A673 (cell line): ENCODE results near the gene TEX14. TPM values are rescaled to one million over a fixed set of nuclear protein-coding genes. Genes with fewer than 3 reads are reported as not detected.

Source experiments
- BruUV-seq: library from RNA; stranded (reverse); fragments of 400-500 nt; replicated peaks from 2 replicates; lab custom pipeline; 2021; lab: Mats Ljungman, UMichigan
- CTCF ChIA-PET: fragments of 300-600 bp; sonication (Branson Sonifier 250); formaldehyde crosslinking; loops from one replicate; lab custom pipeline; 2022; ENCODE audit warnings: antibody characterized with exemption; lab: Charles Lee
- POLR2A ChIA-PET: fragments of 300-600 bp; sonication (Branson Sonifier 250); formaldehyde crosslinking; loops from one replicate; lab custom pipeline; 2022; ENCODE audit warnings: antibody characterized with exemption; ENCODE audit not compliant: low non-redundant PET; lab: Charles Lee
- DNase-seq: peaks from one replicate; pipeline ENCODE4 v3.0.0-alpha.2; 2015; ENCODE audit warnings: low spot score
- H3K27ac ChIP-seq: fragments of 200-600 bp; sonication (generic); 2 replicates; pipeline ENCODE4 v1.5.1; 2016; ENCODE audit warnings: mixed run types, low read depth, mild to moderate bottlenecking, mixed read lengths, antibody characterized with exemption, low read length; ENCODE audit not compliant: poor library complexity, severe bottlenecking
- H3K27me3 ChIP-seq: fragments of 200-600 bp; sonication (generic); replicated peaks from 2 replicates; pipeline ENCODE4 v1.6.1; 2017; ENCODE audit warnings: mixed run types, low read depth, mild to moderate bottlenecking, mixed read lengths, antibody characterized with exemption, low read length; ENCODE audit not compliant: insufficient read depth, poor library complexity
- H3K36me3 ChIP-seq: fragments of 200-600 bp; sonication (generic); 2 replicates; pipeline ENCODE4 v1.6.1; 2016; ENCODE audit warnings: mixed run types, mild to moderate bottlenecking, mixed read lengths, antibody characterized with exemption, low read length; ENCODE audit not compliant: insufficient read depth, poor library complexity, severe bottlenecking
- H3K4me1 ChIP-seq: fragments of 200-600 bp; sonication (generic); 2 replicates; pipeline ENCODE4 v1.6.1; 2017; ENCODE audit warnings: mixed run types, mild to moderate bottlenecking, mixed read lengths, antibody characterized with exemption, low read length; ENCODE audit not compliant: insufficient read depth, poor library complexity, severe bottlenecking
- H3K4me3 ChIP-seq: fragments of 200-600 bp; sonication (generic); 2 replicates; pipeline ENCODE4 v1.5.1; 2016; ENCODE audit warnings: low read depth, mixed run types, mild to moderate bottlenecking, mixed read lengths, low read length; ENCODE audit not compliant: poor library complexity, severe bottlenecking
- H3K9me3 ChIP-seq: fragments of 200-600 bp; sonication (generic); 2 replicates; pipeline ENCODE4 v1.6.1; 2016; ENCODE audit warnings: mixed run types, low read depth, mild to moderate bottlenecking, mixed read lengths, antibody characterized with exemption, low read length; ENCODE audit not compliant: poor library complexity, severe bottlenecking
- EZH2 ChIP-seq: fragments of 200-600 bp; sonication (generic); IDR thresholded peaks from 2 replicates; pipeline ENCODE4 v1.6.1; 2017; ENCODE audit warnings: borderline replicate concordance, low read depth, mild to moderate bottlenecking, mixed read lengths, antibody characterized with exemption, low read length; ENCODE audit not compliant: poor library complexity, severe bottlenecking
- intact Hi-C: fragments of 100-400 bp; cut with micrococcal nuclease; formaldehyde crosslinking; loops from one replicate; pipeline ENCODE4 v1.10.0; 2022; ENCODE audit not compliant: unreplicated experiment
- total RNA-seq: library from RNA; stranded (reverse); gene quantifications from 2 replicates; pipeline ENCODE4 v1.2.3, GENCODE V29; 2021
- TF ChIP-seq, protein P1 (sequence below): fragments of 300-800, 200-600 bp; sonication (generic); conservative IDR thresholded peaks from 2 replicates; pipeline ENCODE4 v1.5.1; 2017; ENCODE audit warnings: low read depth, mild to moderate bottlenecking, antibody characterized with exemption, low read length, moderate library complexity, mixed read lengths

The TEX14 gene
- total RNA-seq, 1 experiment from 2014 or later: 0.26 TPM

DNA sequence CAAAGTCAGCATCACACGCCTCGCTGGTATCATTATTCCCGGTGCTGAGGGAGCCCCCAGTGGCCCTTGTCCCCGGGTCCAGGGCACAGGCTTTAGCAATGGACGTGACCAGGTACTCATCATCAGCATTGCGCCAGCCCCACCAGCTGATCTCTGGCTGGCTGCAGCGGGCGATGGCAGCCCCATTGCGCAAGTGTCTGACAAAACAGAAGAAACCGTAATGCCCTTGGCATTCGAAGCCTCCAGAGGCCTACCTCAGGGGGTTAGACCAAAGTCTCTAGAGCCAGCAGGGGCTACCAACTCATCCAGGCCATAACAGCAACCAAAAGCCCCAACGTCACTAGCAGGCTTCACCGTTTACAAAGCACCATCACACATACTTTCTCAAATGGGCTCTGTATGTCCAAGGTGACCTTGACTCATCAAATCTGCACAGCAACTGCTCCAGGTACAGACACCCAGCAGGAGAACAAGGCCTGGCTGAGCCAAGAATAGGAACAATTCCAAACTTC is 184.7 kb downstream of the TEX14 start:
- no peak overlapping the region for H3K4me3 ChIP-seq
- DNase-seq: no peak
- H3K27me3 ChIP-seq: no peaks in the 10 kb centered on the region
- intact Hi-C loops: no loop called here
- H3K36me3 ChIP-seq: peaks cover 97% of the 10 kb centered on the region
- CTCF ChIA-PET: no interaction called here
- POLR2A ChIA-PET: no interaction called here
- H3K9me3 ChIP-seq: no peaks in the 10 kb centered on the region
- TF ChIP-seq, protein P1, sequence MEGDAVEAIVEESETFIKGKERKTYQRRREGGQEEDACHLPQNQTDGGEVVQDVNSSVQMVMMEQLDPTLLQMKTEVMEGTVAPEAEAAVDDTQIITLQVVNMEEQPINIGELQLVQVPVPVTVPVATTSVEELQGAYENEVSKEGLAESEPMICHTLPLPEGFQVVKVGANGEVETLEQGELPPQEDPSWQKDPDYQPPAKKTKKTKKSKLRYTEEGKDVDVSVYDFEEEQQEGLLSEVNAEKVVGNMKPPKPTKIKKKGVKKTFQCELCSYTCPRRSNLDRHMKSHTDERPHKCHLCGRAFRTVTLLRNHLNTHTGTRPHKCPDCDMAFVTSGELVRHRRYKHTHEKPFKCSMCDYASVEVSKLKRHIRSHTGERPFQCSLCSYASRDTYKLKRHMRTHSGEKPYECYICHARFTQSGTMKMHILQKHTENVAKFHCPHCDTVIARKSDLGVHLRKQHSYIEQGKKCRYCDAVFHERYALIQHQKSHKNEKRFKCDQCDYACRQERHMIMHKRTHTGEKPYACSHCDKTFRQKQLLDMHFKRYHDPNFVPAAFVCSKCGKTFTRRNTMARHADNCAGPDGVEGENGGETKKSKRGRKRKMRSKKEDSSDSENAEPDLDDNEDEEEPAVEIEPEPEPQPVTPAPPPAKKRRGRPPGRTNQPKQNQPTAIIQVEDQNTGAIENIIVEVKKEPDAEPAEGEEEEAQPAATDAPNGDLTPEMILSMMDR: no peak
- no peak for TF ChIP-seq EZH2
- H3K27ac ChIP-seq: no peak overlapping the region
- no TSS peak for BruUV-seq
- no peaks in the 10 kb centered on the region for H3K4me1 ChIP-seq

Other genes starting within 250 kb of the TEX14 start
- gene HSF5, start 203.6 kb downstream of the TEX14 start, total RNA-seq: 0.06 and 0.17 TPM in 2 replicates
- 79.4 and 81.9 TPM in 2 replicates for gene MTMR4, start 177.4 kb downstream of the TEX14 start, total RNA-seq
- 79.8 and 80.4 TPM in 2 replicates for gene RAD51C, start 557 bp upstream of the TEX14 start, total RNA-seq
- gene PPM1E, start 63.8 kb upstream of the TEX14 start, total RNA-seq: 6.0 and 8.4 TPM in 2 replicates